ENCODE data around the gene FIBP. TPM values are rescaled to one million over a fixed set of nuclear protein-coding genes. Genes with fewer than 3 reads are reported as not detected.

Gene FIBP
- total RNA-seq, 2 donors from 2014 or later, result 81.0 to 92.0 TPM

- no peaks in the 10 kb centered on the region for H3K4me1 ChIP-seq (ENCODE audit: control insufficient read depth, insufficient read depth, low read length)
- 75 to 90% methylated on average over 7 to 9 of the region's 9 CpGs for WGBS, 2 experiments (ENCODE audit: insufficient coverage in 1 of 2, insufficient read length in 1 of 2)
Measured at GRCh38 chr11:65927904-65928397, 39.7 kb upstream of the FIBP start.

GRCh38 chr11:65925397-65925796, 37.1 kb upstream of the FIBP start:
- Histone ChIP-seq H3K27me3 (ENCODE audit: control insufficient read depth, insufficient read depth, low read length, poor library complexity, severe bottlenecking) (no peaks in the 10 kb centered on the region), H3K9ac (ENCODE audit: extremely low read depth, low read length, poor library complexity, severe bottlenecking) (no peak overlapping the region), H3K4me3 (ENCODE audit: low read length) (no peak overlapping the region), H3K4me1 (ENCODE audit: control insufficient read depth, insufficient read depth, low read length) (no peaks in the 10 kb centered on the region), H3K27ac (ENCODE audit: low read depth, low read length) (no peak overlapping the region), H3K9me3 (ENCODE audit: control insufficient read depth, low read length) (no peaks in the 10 kb centered on the region), H3K36me3 (ENCODE audit: control insufficient read depth, insufficient read depth, low read length) (peaks cover 7% of the 10 kb centered on the region)
- no peak for TF ChIP-seq CTCF (conservative IDR thresholded peaks at IDR 0.05)
- no peak for DNase-seq
- 83 to 85% methylated on average over 2 of the region's 2 CpGs for WGBS, 2 experiments (ENCODE audit: insufficient coverage in 1 of 2, insufficient read length in 1 of 2)
- no peaks in the 10 kb centered on the region for H3K27me3 Mint-ChIP-seq (ENCODE audit: insufficient read depth)
- H3K4me1 Mint-ChIP-seq, result peaks cover 7% of the 10 kb centered on the region
- H3K4me3 Mint-ChIP-seq, result no peak overlapping the region
- no peaks in the 10 kb centered on the region for H3K9me3 Mint-ChIP-seq
- H3K27ac Mint-ChIP-seq, result no peak overlapping the region
- peaks cover 19% of the 10 kb centered on the region for H3K36me3 Mint-ChIP-seq (ENCODE audit: low read depth)

More at GRCh38 chr11:65927904-65928397, 39.7 kb upstream of the FIBP start:
- Mint-ChIP-seq H3K27me3 (ENCODE audit: insufficient read depth) (no peaks in the 10 kb centered on the region), H3K36me3 (ENCODE audit: low read depth) (peaks cover 6% of the 10 kb centered on the region), H3K9me3 (no peaks in the 10 kb centered on the region), H3K4me1 (peaks cover 7% of the 10 kb centered on the region), H3K27ac (peak overlapping the region; percentile 37), H3K4me3 (no peak overlapping the region)
- H3K27ac ChIP-seq (ENCODE audit: low read depth, low read length), result no peak overlapping the region
- no peak overlapping the region for H3K4me3 ChIP-seq (ENCODE audit: low read length)
- H3K36me3 ChIP-seq (ENCODE audit: control insufficient read depth, insufficient read depth, low read length), result no peaks in the 10 kb centered on the region
- no peaks in the 10 kb centered on the region for H3K9me3 ChIP-seq (ENCODE audit: control insufficient read depth, low read length)
- DNase-seq, result no peak
- TF ChIP-seq CTCF (conservative IDR thresholded peaks at IDR 0.05), result no peak
- no peaks in the 10 kb centered on the region for H3K27me3 ChIP-seq (ENCODE audit: control insufficient read depth, insufficient read depth, low read length, poor library complexity, severe bottlenecking)
- no peak overlapping the region for H3K9ac ChIP-seq (ENCODE audit: extremely low read depth, low read length, poor library complexity, severe bottlenecking)

DNA sequence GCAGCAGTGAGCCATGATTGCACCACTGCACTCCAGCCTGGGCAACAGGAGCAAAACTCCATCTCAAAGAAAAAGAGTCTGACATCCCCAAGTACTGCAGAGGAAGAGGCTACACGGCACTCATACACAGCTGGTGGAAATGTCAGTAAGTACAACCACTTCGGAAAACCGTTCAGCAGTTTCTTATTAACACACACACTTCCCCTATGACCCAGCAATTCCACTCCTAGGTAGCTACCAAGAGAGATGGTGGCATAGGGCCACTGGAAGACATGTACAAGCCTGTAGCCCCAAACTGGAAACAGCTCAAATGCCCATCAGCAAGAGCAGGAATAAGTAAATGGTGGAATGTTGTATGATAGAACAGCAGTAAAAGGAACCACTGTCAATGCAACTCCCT, 34.3 kb upstream of the FIBP start:
- H3K9me3 Mint-ChIP-seq, result no peaks in the 10 kb centered on the region

More for the DNA sequence above, 34.3 kb upstream of the FIBP start:
- H3K9ac ChIP-seq (ENCODE audit: extremely low read depth, low read length, poor library complexity, severe bottlenecking), result no peak overlapping the region
- Mint-ChIP-seq H3K36me3 (ENCODE audit: low read depth) (peaks cover 19% of the 10 kb centered on the region), H3K27me3 (ENCODE audit: insufficient read depth) (no peaks in the 10 kb centered on the region), H3K4me3 (no peak overlapping the region), H3K27ac (no peak overlapping the region), H3K4me1 (peaks cover 1% of the 10 kb centered on the region)
- H3K27me3 ChIP-seq (ENCODE audit: control insufficient read depth, insufficient read depth, low read length, poor library complexity, severe bottlenecking), result no peaks in the 10 kb centered on the region
- DNase-seq, result no peak
- no peak overlapping the region for H3K27ac ChIP-seq (ENCODE audit: low read depth, low read length)
- peaks cover 8% of the 10 kb centered on the region for H3K36me3 ChIP-seq (ENCODE audit: control insufficient read depth, insufficient read depth, low read length)
- H3K4me3 ChIP-seq (ENCODE audit: low read length), result no peak overlapping the region
- 98% methylated on average over 3 of the region's 3 CpGs; no CpG with 5 or more reads in 1 of the 2 experiments for WGBS, 2 experiments (ENCODE audit: insufficient coverage in 1 of 2, insufficient read length in 1 of 2)
- H3K4me1 ChIP-seq (ENCODE audit: control insufficient read depth, insufficient read depth, low read length), result peaks cover 6% of the 10 kb centered on the region
- no peak for TF ChIP-seq CTCF (conservative IDR thresholded peaks at IDR 0.05)
- H3K9me3 ChIP-seq (ENCODE audit: control insufficient read depth, low read length), result no peaks in the 10 kb centered on the region
